22Rv1 (cell line): ENCODE results near the gene LRPPRC.

ENCODE experiments used
- H3K27ac ChIP-seq: fragments of 450-650 bp; 2 replicates; pipeline ENCODE4 v1.5.1; 2017
- CTCF ChIP-seq: fragments of 450-650 bp; IDR thresholded peaks from 2 replicates; pipeline ENCODE4 v1.5.1; 2017; ENCODE audit warnings: mild to moderate bottlenecking
- ZFX ChIP-seq: fragments of 450-650 bp; IDR thresholded peaks from 2 replicates; pipeline ENCODE4 v1.6.1; 2017; ENCODE audit warnings: antibody characterized with exemption, borderline replicate concordance

LRPPRC gene

GRCh38 chr2:43837831-43838559, 157.8 kb downstream of the LRPPRC start:
- TF ChIP-seq ZFX = no peak
- TF ChIP-seq CTCF = no peak
- H3K27ac ChIP-seq = no peak overlapping the region

- TF ChIP-seq CTCF = no peak
- no peak for TF ChIP-seq ZFX
- H3K27ac ChIP-seq = no peak overlapping the region
Observed at GRCh38 chr2:43837033-43837432, 158.8 kb downstream of the LRPPRC start.
